ENCODE measurements around the gene LAMC1.
A peak's percentile ranks its signal among the peaks of the same experiment; 100 is the strongest.
"Not testable (repeated sequence)": the region's sequence is repeated elsewhere in the genome, so short reads cannot be mapped to it uniquely, and the experiment has no call there.

LAMC1 gene

GRCh38 chr1:183110326-183110880 lies 87.2 kb downstream of the LAMC1 start:
- peak; percentile 4 for DNase-seq

- no peak for DNase-seq
Measured at GRCh38 chr1:183114441-183114840, 91.2 kb downstream of the LAMC1 start.

DNA sequence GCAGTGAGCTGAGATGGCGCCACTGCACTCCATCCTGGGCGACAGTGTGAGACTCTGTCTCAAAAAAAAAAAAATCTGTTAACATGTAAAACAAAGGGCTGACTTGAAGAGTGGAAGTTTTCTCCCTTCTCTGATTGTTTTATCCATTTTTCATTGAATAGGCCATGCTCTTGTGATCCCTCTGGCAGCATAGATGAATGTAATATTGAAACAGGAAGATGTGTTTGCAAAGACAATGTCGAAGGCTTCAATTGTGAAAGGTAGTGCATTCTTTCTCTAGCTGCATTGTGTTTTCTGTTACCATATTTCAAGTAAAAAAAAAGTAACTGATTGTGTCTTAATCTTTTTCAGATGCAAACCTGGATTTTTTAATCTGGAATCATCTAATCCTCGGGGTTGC lies 93.2 kb downstream of the LAMC1 start:
- DNase-seq = no peak

DNA sequence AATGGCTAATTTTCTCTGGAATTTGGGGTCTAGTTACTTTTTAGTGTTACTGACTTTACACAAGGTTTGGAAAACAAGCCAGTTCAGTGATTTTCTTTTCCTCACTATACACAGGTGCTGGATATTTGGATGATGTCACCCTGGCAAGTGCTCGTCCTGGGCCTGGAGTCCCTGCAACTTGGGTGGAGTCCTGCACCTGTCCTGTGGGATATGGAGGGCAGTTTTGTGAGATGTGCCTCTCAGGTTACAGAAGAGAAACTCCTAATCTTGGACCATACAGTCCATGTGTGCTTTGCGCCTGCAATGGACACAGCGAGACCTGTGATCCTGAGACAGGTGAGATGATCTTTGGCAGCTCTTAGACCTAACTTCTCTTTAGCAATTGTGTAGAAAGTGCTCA lies 98.4 kb downstream of the LAMC1 start:
- DNase-seq = no peak

DNA sequence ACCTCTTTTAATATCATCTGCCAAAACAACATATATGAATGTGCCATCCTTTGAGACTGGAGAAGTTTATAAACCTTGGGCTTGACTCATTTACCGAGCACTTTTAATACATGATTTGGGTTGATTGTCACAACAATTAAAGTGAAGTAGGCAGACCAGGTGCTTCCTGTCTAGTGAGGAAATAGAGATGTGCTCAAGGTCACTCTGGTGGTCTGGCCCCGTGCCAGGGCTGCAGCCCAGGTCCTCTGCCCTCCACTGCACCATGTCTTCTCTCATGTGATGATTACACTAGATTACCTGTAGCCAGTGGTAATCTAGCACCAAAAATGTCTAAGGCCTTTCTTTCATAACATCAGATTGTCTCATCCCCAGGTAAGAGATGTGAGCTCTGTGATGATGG lies 101.0 kb downstream of the LAMC1 start:
- no peak for DNase-seq

- DNase-seq = no peak
Measured at GRCh38 chr1:183125279-183125999, 102.2 kb downstream of the LAMC1 start.

- no peak for DNase-seq
Measured at GRCh38 chr1:183126000-183126366, 102.8 kb downstream of the LAMC1 start.

DNA sequence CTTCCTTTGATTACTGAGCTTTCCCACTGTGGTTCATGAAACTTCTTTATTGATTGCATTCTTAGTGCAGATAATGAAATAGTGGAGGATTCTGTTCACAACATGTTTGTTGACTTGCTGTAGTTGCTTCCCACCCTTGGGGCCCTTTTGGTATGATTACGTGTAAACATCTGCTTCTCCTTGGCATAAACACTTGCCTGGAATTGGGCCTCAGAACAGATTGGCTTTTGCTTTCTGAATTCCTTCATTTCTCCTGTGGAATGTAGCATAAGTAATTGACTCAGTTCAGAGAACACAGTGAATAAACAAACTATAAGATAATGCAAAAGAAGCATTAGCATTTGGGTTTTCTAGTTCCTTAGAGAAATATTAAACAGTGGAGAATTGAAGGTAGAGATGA lies 103.3 kb downstream of the LAMC1 start:
- peak; percentile 8 for DNase-seq

DNA sequence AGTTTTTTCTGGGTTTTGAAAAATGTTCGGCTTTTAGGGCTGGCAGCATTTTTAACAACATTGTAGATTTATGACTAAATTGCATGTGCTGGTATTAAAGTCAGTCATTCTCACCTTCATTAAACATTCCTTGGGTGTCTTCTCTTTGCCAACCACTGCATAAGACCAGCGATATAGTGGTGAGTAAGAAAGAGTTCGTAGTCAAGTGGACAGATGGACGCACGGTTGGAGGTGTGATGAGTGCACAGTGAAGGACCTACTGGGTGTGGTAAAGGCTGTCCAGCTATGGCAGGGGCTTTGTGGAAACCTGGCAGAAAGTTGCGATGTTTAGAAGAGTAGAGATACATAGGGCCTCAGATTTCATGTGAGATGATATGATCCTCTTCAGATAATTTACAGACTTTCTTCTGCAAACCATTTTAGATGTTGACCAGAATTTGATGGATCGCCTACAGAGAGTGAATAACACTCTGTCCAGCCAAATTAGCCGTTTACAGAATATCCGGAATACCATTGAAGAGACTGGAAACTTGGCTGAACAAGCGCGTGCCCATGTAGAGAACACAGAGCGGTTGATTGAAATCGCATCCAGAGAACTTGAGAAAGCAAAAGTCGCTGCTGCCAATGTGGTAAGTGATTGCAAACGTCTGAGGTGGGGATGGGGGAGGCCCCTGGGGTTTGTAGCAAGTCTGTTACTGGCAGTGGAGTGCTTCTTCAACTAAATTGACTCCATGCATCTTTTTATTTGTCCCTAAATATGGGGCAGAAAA lies 106.9 kb downstream of the LAMC1 start:
- DNase-seq = no peak

GRCh38 chr1:183131166-183131565 lies 107.9 kb downstream of the LAMC1 start:
- no peak for DNase-seq

- no peak for DNase-seq
Measured at GRCh38 chr1:183135336-183135735, 112.1 kb downstream of the LAMC1 start.

DNA sequence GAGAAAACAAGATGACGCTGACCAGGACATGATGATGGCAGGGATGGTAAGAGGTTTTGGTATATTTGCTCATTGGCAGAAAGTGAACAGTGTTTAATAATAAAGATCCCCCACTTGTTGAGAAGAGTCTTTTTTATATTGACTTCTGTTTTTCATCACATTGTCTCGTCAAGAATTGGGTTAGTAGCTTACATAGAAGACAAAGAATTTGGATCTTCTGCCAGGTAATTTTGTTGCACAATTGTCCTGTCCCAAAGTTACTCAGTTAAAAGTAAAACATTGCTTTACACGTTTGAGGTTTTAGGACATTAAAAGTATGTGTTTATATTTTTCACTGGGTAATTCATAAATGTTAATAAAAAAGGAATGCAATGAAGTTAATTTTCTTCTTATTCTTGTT lies 114.6 kb downstream of the LAMC1 start:
- no peak for DNase-seq

- DNase-seq = no peak
Measured at GRCh38 chr1:183138301-183138700, 115.1 kb downstream of the LAMC1 start.

GRCh38 chr1:183139281-183139942 lies 116.2 kb downstream of the LAMC1 start:
- no peak for DNase-seq

DNA sequence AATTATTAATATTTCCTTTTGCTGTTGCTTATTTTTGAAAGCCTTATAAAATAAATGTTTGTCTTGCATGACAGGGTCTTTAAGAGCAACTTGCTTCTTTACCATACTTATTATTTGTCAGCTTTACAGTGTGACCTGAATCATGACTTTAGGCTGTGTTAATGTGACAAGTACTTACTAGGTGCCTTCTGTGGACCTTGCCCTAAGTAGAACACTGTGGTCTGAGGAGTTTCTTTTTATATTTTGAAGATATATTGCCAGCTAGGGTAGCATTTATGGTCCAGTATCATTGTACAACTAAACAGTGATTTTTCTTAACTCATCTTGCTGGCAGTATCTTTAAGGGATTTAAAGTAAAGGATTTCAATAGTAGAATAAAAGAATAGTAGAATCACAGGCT lies 117.4 kb downstream of the LAMC1 start:
- DNase-seq = no peak

DNA sequence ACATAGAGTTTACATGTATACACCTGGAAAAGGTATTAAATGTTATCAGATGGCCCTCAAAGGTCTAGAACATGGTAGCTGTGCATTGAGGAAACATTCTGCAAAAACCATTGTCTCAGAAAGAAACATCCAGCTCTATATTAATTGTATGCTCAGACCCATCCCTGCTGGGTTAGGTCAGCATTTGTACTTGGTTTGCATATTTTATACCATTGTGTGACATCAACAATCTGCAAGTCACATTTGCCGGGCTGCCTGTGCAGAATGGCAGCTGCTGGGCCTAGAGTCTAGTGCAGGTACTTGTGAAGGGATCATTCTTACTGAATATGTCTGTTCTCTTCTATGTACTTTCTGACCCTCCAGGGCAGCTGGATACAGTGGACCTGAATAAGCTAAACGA lies 119.0 kb downstream of the LAMC1 start:
- DNase-seq = no peak

- no peak for DNase-seq
Measured at GRCh38 chr1:183143576-183144315, 120.5 kb downstream of the LAMC1 start.

DNA sequence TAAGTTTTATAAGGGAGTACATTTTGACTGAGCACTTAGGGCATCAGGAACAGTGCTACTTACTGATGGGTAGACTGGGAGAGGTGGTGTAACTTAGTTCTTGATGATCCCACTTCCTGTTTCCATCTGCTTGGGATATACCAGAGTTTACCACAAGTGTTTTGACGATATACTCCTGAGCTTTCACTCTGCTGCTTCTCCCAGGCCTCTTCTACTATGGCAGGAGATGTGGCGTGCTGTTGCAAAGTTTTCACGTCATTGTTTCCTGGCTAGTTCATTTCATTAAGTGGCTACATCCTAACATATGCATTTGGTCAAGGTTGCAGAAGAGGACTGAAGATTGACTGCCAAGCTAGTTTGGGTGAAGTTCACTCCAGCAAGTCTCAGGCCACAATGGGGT lies 121.5 kb downstream of the LAMC1 start:
- DNase-seq = no peak

DNA sequence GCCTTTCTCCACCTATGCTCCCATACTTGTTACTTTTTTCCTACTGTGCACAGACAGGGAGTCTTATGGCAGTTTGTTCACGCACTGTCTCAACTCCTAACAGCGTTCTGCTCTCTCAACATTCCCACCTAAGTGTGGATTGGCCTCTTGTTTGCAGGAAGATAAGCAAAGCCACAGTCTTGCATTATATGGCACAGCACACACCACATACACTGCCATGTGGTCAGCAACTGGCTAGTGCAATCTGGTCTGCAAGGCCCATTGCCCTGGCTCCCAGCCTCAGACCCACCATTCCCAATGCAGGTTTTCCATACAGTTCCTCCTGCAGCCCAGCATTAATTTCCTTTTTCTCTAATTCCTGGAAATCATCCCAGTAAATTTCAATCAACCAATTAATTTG lies 124.5 kb downstream of the LAMC1 start:
- no peak for DNase-seq

DNA sequence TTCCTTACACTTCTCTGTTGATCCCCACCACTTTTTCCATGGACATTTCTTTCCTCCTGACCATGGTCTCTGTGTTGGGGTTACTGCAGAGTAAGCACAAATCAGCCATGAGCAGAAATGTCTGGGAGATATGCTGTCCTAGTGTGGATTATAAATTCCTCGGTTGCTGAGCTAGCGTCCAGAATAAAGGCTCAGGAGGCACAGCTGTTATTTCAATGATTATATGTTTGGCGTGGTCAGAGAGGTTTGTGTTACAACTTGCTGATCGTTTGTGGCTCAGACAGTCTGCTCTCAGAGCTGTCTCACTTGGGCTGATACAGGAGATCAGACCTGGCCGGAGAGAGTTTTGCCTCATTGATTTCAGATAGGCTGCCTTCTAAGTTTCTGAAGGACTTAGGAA lies 125.4 kb downstream of the LAMC1 start:
- no peak for DNase-seq

DNA sequence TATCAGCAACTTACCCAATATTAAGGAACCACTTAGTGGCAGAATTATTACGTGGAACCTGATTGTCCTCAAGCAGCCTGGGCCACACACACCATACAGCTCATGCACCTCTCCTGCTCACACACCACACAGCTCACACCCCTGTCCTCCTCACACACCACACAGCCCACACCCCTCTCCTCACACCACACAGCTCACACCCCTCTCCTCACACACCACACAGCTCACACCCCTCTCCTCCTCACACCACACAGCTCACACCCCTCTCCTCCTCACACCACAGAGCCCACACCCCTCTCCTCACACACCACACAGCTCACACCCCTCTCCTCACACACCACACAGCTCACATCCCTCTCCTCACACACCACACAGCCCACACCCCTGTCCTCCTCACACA lies 126.1 kb downstream of the LAMC1 start:
- DNase-seq = no peak

DNA sequence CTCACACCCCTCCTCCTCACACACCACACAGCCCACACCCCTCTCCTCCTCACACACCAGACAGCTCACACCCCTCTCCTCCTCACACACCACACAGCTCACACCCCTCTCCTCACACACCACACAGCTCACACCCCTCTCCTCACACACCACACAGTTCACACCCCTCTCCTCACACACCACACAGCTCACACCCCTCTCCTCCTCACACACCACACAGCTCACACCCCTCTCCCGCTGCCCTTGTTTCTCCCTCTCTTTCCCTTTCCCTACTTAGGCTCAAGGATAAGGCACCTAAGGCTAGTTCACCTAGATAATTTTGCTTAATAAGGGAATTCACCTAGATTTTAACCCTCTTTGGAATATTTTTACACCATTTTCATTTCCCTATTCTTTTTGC lies 126.8 kb downstream of the LAMC1 start:
- not testable (repeated sequence) for DNase-seq

DNA sequence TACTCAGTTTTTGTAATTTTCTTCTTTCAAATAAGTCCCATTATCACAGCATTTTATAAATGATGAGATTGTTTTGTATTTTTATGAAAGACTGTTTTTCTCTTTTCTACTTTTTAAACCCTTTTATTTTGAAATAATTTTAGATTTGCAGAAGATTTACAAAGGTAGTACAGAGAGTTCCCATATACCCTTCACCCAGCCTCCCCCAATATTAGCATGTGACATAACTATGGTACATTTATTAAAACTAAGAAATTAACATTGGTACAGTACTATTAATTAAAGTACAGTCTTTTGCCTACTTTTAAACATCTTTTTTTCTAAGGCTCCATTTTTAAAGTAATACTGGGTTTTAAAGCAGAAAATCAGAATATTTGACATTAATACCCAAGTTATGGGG lies 127.2 kb downstream of the LAMC1 start:
- no peak for DNase-seq

Data from NCI-H2171 treated with DMSO at 0.1 percent for 48 hours (cell line).